HCT116 (cell line): ENCODE data around the gene CDK14. TPM values are rescaled to one million over a fixed set of nuclear protein-coding genes. Genes with fewer than 3 reads are reported as not detected.

Experiments used
- ATAC-seq: fragments of 200-7000 bp; cut with Tn5 transposase; 2 replicates; pipeline ENCODE4 v1.9.1; 2020; ENCODE audit warnings: mild to moderate bottlenecking, moderate library complexity
- BruUV-seq: library from RNA; stranded (reverse); fragments of 400-500 nt; replicated peaks from 2 replicates; lab custom pipeline; 2021; lab: Mats Ljungman, UMichigan
- CTCF ChIA-PET: fragments of 300-600 bp; sonication (Branson Sonifier 250); formaldehyde crosslinking; loops from one replicate; lab custom pipeline; 2021; ENCODE audit warnings: antibody characterized with exemption; lab: Charles Lee
- POLR2A ChIA-PET: fragments of 300-600, 350-600 bp; sonication (Branson Sonifier 250); formaldehyde crosslinking; loops from one replicate; lab custom pipeline; 2021; ENCODE audit warnings: antibody characterized with exemption; lab: Charles Lee
- RAD21 ChIA-PET, 2 experiments: fragments of 300-600 bp; sonication (Branson Sonifier 250); formaldehyde crosslinking; loops; one replicate each; lab custom pipeline; 2023; ENCODE audit warnings: low total read pairs in 2 of 2; ENCODE audit not compliant: uncharacterized antibody in 2 of 2, unreplicated experiment in 2 of 2, low non-redundant PET in 1 of 2; lab: Charles Lee
- DNase-seq: peaks from one replicate; pipeline ENCODE4 v3.0.0-alpha.2; 2010; ENCODE audit warnings: low read depth, low spot score
- H2AFZ ChIP-seq: fragments of 200-600 bp; shearing (Covaris generic), sonication (generic); 2 replicates; pipeline ENCODE4 v1.6.1; 2017; ENCODE audit warnings: low read depth, mixed run types, mixed read lengths, antibody characterized with exemption, low read length; ENCODE audit not compliant: poor library complexity, severe bottlenecking
- H3K27ac ChIP-seq: 2 replicates; pipeline ENCODE4 v1.5.1; 2012; ENCODE audit warnings: low read depth, low read length
- H3K27me3 ChIP-seq: fragments of 200-600 bp; sonication (generic); 2 replicates; pipeline ENCODE4 v1.6.1; 2016; ENCODE audit warnings: mixed run types, low read length, mixed read lengths; ENCODE audit not compliant: insufficient read depth
- H3K36me3 ChIP-seq, 2 experiments: fragments of 200-500 bp in 1 of 2; fragments of 200-600 bp in 1 of 2; sonication (Bioruptor generic) in 1 of 2; sonication (generic) in 1 of 2; 2 replicates each; pipeline versions ENCODE4 v1.5.1 to v1.6.1; 2014 to 2016; ENCODE audit warnings: low read length in 2 of 2, inconsistent platforms in 1 of 2, mixed read lengths in 1 of 2, mixed run types in 1 of 2; ENCODE audit not compliant: insufficient read depth in 2 of 2, control insufficient read depth in 1 of 2
- H3K4me1 ChIP-seq, 2 experiments: fragments of 200-600 bp in 1 of 2; sonication (generic) in 1 of 2; 2 replicates each; pipeline versions ENCODE4 v1.5.1 to v1.6.1; 2012 to 2017; ENCODE audit warnings: low read length in 2 of 2, inconsistent platforms in 1 of 2, mild to moderate bottlenecking in 1 of 2, mixed read lengths in 1 of 2, mixed run types in 1 of 2, moderate library complexity in 1 of 2; ENCODE audit not compliant: insufficient read depth in 2 of 2, control insufficient read depth in 1 of 2
- H3K4me2 ChIP-seq: fragments of 200-600 bp; sonication (generic); 2 replicates; pipeline ENCODE4 v1.6.1; 2017; ENCODE audit warnings: mixed run types, low read length, mixed read lengths
- H3K4me3 ChIP-seq, 2 experiments: fragments of 200-600 bp in 1 of 2; sonication (generic) in 1 of 2; replicated peaks in 1 of 2; 2 replicates each; pipeline ENCODE4 v1.5.1; 2011 to 2016; ENCODE audit warnings: low read length in 2 of 2, control low read depth in 1 of 2, low read depth in 1 of 2, mild to moderate bottlenecking in 1 of 2, mixed read lengths in 1 of 2, mixed run types in 1 of 2
- H3K79me2 ChIP-seq: fragments of 200-600 bp; sonication (generic); 2 replicates; pipeline ENCODE4 v1.6.1; 2017; ENCODE audit warnings: mild to moderate bottlenecking, mixed run types, low read length, moderate library complexity, mixed read lengths; ENCODE audit not compliant: insufficient read depth
- H3K9ac ChIP-seq: fragments of 200-600 bp; sonication (generic); 2 replicates; pipeline ENCODE4 v1.6.1; 2016; ENCODE audit warnings: low read length, mixed read lengths
- H3K9me2 ChIP-seq: fragments of 200-600 bp; sonication (generic), shearing (Covaris generic); 2 replicates; pipeline ENCODE4 v1.6.1; 2017; ENCODE audit warnings: mixed run types, mild to moderate bottlenecking, moderate library complexity; ENCODE audit not compliant: insufficient read depth
- H3K9me3 ChIP-seq, 2 experiments: fragments of 200-500 bp in 1 of 2; fragments of 200-600 bp in 1 of 2; sonication (Bioruptor generic) in 1 of 2; sonication (generic) in 1 of 2; 2 replicates each; pipeline ENCODE4 v1.6.1; 2014 to 2017; ENCODE audit warnings: low read length in 2 of 2, mixed read lengths in 2 of 2, inconsistent platforms in 1 of 2, low read depth in 1 of 2, mild to moderate bottlenecking in 1 of 2, mixed run types in 1 of 2, moderate library complexity in 1 of 2; ENCODE audit not compliant: control insufficient read depth in 1 of 2, insufficient read depth in 1 of 2
- H4K20me1 ChIP-seq: fragments of 200-600 bp; sonication (generic), shearing (Covaris generic); 2 replicates; pipeline ENCODE4 v1.6.1; 2017; ENCODE audit warnings: mixed run types, mild to moderate bottlenecking, moderate library complexity; ENCODE audit not compliant: insufficient read depth
- EZH2 ChIP-seq: fragments of 200-600 bp; sonication (generic); IDR thresholded peaks from 2 replicates; pipeline ENCODE4 v1.6.1; 2017; ENCODE audit warnings: antibody characterized with exemption, mixed run types
- FOSL1 ChIP-seq: IDR thresholded peaks from 2 replicates; pipeline ENCODE4 v1.6.1; 2012; ENCODE audit warnings: low read depth
- RAD21 ChIP-seq: IDR thresholded peaks from 2 replicates; pipeline ENCODE4 v1.6.1; 2012; ENCODE audit warnings: low read depth, mild to moderate bottlenecking
- SIN3A ChIP-seq: IDR thresholded peaks from 2 replicates; pipeline ENCODE4 v1.6.1; 2012; ENCODE audit warnings: low read depth
- SP1 ChIP-seq: IDR thresholded peaks from 2 replicates; pipeline ENCODE4 v1.6.1; 2012; ENCODE audit warnings: low read depth
- TCF7L2 ChIP-seq: IDR thresholded peaks from 2 replicates; pipeline ENCODE4 v1.7.0; 2011; ENCODE audit warnings: borderline replicate concordance, inconsistent platforms; ENCODE audit not compliant: insufficient read depth, insufficient read length; ENCODE audit errors: extremely low read depth
- intact Hi-C: fragments of 100-400 bp; cut with micrococcal nuclease; formaldehyde crosslinking; loops from 2 replicates; pipeline ENCODE4 v1.10.0; 2022
- total RNA-seq: library from RNA; stranded (reverse); gene quantifications from one replicate; pipeline ENCODE4 v1.2.1, GENCODE V29; 2021; ENCODE audit not compliant: unreplicated experiment
- TF ChIP-seq, protein P1 (sequence below), 3 experiments: fragments of 200-600 bp in 1 of 3; sonication (generic) in 1 of 3; IDR thresholded peaks in 2 of 3; conservative IDR thresholded peaks in 1 of 3; 2 replicates each; pipeline ENCODE4 v1.5.1; 2012 to 2017; ENCODE audit warnings: low read depth in 2 of 3, low read length in 2 of 3, antibody characterized with exemption in 1 of 3, borderline replicate concordance in 1 of 3, control low read depth in 1 of 3, mild to moderate bottlenecking in 1 of 3, mixed read lengths in 1 of 3, mixed run types in 1 of 3, moderate library complexity in 1 of 3; ENCODE audit not compliant: insufficient read depth in 1 of 3
- TF ChIP-seq, protein P2 (sequence below): IDR thresholded peaks from 2 replicates; pipeline ENCODE4 v1.6.1; 2011; ENCODE audit warnings: mild to moderate bottlenecking, low read length, moderate library complexity; ENCODE audit not compliant: insufficient replicate concordance; ENCODE audit errors: extremely low read depth

Gene CDK14
- total RNA-seq, 1 experiment from 2014 or later: 10.2 TPM

DNA sequence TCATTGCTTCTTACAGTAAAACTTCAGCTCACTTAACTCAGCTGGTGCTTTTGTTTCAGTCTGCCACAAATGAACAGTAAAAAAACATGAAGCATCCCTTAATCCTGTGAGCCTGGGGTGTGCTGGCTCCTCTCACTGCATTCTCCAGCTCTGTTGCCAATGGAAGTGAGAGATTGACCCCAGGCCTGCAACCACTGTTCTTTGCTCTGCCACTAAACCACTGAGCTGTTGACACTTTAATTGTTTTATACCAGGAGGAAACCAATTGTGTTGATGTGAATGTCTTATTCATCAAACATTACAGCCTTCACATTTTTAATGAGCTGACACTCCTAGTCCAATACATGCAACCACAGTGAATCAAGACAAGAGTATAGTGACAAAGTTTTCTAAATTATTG is 598.7 kb downstream of the CDK14 start:
- H3K79me2 ChIP-seq: no peaks in the 10 kb centered on the region
- DNase-seq: no peak
- RAD21 ChIA-PET: no interaction called here
- POLR2A ChIA-PET: no interaction called here
- H3K9me3 ChIP-seq: no peaks in the 10 kb centered on the region
- no TSS peak for BruUV-seq
- TF ChIP-seq RAD21 (no peak), FOSL1 (no peak), SIN3A (no peak), TCF7L2 (no peak), SP1 (no peak), EZH2 (no peak)
- TF ChIP-seq, protein P1, sequence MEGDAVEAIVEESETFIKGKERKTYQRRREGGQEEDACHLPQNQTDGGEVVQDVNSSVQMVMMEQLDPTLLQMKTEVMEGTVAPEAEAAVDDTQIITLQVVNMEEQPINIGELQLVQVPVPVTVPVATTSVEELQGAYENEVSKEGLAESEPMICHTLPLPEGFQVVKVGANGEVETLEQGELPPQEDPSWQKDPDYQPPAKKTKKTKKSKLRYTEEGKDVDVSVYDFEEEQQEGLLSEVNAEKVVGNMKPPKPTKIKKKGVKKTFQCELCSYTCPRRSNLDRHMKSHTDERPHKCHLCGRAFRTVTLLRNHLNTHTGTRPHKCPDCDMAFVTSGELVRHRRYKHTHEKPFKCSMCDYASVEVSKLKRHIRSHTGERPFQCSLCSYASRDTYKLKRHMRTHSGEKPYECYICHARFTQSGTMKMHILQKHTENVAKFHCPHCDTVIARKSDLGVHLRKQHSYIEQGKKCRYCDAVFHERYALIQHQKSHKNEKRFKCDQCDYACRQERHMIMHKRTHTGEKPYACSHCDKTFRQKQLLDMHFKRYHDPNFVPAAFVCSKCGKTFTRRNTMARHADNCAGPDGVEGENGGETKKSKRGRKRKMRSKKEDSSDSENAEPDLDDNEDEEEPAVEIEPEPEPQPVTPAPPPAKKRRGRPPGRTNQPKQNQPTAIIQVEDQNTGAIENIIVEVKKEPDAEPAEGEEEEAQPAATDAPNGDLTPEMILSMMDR (IDR thresholded peaks at IDR 0.05 in 2 of 3, conservative IDR thresholded peaks at IDR 0.05 in 1 of 3; ENCODE audit: borderline replicate concordance in 1 of 3, insufficient read depth in 1 of 3, low read depth in 2 of 3, low read length in 2 of 3): no peak
- TF ChIP-seq, protein P2, sequence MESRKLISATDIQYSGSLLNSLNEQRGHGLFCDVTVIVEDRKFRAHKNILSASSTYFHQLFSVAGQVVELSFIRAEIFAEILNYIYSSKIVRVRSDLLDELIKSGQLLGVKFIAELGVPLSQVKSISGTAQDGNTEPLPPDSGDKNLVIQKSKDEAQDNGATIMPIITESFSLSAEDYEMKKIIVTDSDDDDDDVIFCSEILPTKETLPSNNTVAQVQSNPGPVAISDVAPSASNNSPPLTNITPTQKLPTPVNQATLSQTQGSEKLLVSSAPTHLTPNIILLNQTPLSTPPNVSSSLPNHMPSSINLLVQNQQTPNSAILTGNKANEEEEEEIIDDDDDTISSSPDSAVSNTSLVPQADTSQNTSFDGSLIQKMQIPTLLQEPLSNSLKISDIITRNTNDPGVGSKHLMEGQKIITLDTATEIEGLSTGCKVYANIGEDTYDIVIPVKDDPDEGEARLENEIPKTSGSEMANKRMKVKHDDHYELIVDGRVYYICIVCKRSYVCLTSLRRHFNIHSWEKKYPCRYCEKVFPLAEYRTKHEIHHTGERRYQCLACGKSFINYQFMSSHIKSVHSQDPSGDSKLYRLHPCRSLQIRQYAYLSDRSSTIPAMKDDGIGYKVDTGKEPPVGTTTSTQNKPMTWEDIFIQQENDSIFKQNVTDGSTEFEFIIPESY: no peak
- H3K36me3 ChIP-seq: no peaks in the 10 kb centered on the region
- no peak overlapping the region for H3K4me3 ChIP-seq
- no peak overlapping the region for H2AFZ ChIP-seq
- no peak overlapping the region for H3K9ac ChIP-seq
- H3K4me1 ChIP-seq: no peaks in the 10 kb centered on the region
- no peaks in the 10 kb centered on the region for H4K20me1 ChIP-seq
- H3K9me2 ChIP-seq: no peaks in the 10 kb centered on the region
- H3K27me3 ChIP-seq: no peaks in the 10 kb centered on the region
- H3K27ac ChIP-seq: no peak overlapping the region
- ATAC-seq: no peak
- CTCF ChIA-PET: no interaction called here
- no peak overlapping the region for H3K4me2 ChIP-seq
- intact Hi-C loops: no loop called here
